Activated naive CD8-positive, alpha-beta T cell treated with anti-CD3 and anti-CD28 coated beads, Interleukin-2, amount 50 U/mL, for 16 hours (primary cell): ENCODE data around the gene SAMD14.

ENCODE experiments used
- DNase-seq: peaks from one replicate; pipeline ENCODE4 v3.0.0-alpha.2; 2020; ENCODE audit warnings: low read depth, low spot score

The SAMD14 gene

DNA sequence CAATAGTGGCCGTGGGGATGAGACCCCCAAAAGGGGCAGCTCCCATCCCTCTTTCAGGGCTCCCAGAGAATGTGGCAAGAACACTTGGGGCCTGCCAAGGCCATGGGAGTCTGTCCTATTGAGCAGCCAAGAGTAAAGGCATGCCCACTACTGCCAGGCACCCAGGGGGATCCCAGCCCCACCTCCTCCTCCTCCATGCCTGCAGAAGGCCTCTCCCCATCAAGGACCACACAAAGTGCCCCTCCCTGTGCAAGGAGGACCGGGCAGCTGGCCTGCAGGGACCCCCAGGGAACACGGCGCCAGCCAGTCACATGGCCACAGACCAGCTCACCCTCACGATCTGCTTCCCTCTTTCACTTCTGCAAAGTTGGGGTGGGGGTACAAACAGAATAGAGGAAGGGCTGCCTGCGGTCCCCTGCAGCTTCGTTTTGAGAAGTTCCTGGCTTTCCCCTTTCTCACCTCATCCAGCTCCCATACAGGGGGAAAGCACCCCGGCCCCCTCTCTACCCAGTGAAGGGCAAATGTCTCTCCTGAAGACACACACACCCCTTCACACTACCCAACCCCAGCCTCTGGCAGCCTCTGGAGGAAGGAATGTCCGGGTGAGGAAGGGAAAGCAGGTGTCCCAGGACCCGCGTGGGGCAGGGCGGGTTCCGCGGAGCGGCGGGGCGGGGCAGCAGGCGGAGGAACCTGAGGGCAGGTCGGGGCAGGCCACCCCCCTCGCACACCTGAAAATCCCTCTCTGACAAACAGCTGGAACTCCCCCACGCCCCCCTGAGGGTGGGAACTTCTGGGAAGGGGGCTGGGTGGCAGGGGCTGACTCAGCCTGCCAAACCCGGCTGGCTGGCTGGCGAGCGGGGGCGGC is 18.5 kb upstream of the SAMD14 start:
- peak; percentile 54 for DNase-seq

DNA sequence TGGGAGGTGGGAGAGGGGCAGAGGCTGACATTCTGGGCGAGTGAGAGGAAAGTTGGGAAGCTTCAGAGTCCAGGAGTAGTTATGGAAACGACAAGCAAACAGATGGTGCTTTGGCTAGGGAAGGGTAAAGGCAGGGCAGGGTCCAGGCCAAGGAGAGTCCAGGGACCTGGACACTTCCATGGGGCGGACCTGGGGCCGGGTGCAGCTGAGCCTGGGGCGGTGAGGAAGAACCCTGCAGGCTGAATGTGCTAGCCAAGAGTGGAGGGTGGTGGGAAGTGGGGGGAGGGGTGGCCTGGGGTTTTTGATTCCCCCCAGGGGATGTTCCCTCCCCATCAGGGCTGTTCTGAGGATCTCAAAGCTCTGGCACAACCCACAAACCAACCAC is 17.9 kb upstream of the SAMD14 start:
- DNase-seq = no peak

DNA sequence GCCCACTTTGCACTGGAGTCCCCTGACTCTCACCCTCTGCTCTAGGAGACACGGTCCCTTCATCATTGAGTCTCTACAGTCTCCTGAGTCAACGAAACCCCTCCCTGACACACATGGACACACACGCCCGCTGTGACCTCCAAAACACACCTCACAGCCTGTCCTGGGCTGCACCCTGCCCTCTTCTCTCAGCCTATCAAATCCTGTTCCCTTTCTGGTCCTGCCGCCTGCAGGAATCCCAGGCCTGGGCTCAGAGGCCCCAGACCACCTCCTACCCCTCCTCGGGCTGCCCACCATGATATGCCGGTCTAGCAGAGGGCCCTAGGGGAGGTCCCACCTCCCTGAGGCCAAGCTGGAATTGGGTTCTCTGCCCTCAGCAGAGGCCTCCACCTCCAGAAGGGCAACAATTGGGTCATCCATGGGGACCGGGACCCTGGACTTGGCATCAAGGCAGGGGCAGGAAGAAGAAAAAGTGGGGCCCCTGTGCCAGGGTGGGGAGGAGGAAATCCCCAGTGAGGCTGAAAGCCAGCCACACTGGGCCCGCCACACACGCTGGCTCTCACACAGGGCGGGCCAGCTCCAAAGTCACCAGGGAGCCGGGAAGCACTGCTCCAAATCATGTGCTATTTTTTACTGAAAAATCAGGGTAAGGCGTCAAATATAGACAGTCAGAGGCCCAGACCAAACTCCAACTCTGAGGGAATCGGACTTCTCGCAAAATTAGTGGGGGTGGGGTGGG is 17.1 kb upstream of the SAMD14 start:
- DNase-seq = no peak

DNA sequence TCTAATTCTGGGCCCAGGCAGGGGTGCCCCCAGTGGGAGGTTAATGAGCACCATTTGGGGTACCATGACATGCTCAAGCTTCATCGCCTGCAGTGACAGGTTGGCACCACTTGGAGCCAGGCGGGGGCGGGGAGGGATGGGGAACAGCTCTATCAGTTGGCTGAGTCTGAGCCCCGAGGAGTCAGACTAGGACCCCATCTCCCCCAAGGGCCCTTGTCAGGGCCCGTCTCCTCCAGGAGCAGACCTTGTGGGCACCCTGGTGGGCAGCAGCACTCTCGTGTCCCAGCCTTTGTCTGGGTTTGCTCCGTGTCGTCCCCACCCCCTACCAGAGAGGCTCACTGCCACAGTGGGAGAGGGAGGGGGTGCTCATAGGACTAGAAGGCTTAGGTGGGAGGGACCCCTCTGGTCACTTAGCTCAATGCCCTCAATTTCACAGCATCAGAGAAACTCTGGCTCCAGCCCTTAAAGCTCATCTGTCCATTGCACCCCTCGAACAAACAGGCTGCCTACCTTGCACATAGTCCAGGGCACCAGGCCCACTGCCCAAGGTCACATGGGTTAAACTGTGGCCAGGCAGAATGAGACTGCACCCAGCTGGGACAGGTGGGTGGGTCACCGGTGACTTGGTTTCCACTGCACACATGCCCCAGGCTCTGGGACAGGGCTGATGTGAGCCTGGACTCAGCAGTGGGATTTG is 16.4 kb upstream of the SAMD14 start:
- no peak for DNase-seq

DNA sequence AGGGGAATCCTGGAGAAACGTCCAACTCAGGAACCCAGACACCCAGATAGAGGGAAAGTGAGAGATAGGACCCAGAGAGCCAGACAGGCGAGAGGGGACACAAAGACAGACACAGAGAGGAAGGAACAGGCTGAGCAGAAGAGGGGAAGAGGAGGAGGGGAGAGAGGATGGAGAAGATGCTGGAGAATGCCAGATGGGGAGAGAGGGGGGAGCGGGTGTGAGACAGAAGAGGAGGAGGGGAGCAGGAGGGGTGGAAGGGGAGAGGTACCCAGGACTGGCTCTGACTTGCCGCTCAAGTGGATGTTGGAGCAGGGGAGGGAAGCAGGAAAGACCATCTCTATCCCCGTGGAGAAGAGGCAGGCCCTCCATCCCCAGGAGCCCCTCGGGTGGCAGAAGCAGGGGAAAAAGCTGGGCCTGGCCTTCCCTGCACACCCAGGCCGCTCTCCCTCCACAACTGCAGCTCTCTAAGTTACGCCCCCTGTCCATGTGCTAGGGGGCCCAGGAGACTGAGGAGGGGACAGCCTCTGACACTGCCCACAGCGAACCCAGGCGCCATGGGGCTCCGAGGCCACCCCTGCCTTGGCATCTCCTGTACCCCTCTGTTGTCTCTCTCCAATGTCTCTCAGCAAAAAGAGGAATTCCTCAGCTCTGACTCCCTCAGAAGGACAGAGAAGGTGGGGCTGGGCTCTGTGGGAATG is 15.7 kb upstream of the SAMD14 start:
- DNase-seq = no peak

DNA sequence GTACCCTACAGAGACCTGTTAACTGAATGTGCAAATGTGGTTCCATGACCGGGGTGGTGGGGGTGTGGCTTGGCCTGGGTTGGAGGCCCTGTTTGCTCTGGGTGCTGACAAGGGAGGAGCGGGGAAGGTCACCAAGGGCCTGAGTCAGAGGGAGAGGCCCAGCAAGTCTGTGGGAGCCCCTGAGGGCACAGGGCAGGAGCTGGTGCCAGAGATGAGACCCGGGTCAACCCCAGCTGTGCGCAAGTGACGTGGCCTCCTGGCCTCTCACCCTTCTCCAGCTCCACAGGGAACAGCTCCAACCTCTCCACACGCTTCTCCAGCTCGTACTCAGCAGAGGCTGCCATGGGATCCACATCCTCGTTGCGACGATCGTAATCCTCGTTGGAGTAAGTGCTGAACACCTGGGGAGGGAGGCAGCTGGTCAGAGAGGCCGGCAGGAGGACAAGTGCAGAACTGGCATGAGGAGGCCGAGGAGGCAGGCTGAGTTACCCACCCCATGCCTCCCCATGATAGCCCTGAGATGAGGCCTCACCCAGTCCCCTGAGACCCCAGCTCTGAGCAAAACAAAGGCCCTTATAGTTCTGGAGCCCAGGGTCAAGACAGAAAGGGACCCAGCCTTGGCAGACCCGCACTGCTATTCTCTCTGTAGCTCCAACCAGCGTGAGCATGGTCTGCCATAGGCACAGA is 15.0 kb upstream of the SAMD14 start:
- no peak for DNase-seq

DNA sequence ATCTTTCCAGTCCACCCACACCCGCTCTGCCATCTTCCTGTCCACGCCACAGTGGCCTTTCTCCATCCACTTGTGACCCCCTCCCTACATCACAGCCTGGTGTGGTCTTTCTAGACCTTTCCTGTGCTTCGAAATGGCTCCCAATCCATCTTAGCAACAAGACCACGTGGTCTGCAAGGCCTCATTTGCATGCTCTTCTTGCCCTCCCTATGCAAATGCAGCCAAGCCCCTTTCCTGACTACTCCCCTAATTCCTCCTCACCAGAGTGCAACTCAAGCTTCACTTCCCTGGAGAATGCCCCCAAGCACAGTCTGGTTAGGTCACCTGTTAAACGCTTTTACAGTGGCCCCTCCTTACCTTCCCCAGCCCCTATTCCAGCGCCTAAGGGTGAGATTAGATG is 14.4 kb upstream of the SAMD14 start:
- no peak for DNase-seq

DNA sequence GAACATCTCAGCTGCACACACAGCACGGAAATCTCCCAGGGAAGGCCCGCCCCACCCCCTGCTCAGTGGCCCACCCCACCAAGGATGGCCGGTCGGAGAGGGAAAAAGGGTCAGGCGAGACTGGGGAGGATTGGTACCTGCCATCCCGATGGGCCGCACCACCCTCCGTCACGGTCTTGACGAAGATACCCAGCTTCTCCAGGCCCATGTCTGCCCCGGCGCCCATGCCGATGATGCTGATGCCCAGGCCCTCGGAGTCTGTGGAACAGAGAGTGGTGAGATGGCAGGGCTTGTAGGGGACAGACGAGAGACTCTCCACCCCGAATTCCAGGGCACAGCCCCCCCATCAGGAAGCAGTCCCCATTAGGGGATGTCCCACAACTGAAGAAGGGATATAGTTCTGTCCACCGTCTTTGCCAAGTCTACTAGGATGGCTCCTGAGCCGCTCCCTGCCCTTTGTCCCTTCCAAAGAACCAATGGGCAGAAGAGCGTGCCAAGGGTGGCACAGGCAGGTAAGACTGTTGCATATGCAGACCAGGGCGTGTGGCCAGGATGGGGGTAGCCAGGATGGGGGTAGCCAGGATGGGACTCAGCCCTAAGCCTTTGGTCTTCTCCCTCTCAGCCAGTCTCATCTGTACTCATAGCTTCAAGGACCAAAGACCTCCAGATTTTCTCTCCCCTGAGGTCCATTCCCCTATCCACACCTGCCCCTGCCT is 13.7 kb upstream of the SAMD14 start:
- no peak for DNase-seq

DNA sequence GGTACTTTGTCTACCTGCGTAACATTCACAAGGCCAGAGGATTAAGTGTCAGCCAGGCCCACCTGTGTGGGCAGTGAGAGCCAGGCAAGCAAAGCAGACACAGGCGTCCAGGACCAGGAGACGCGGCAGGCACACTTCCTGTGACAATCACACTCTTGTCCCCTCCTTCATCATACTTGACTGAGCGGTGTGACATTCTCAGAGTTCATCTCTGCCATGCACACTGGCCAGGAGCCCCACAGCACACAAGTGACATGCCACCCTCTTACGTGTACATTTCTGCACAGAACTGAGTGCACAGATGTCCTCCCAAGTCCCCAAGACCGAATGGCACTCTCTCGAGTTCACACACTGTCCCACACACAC is 11.8 kb upstream of the SAMD14 start:
- DNase-seq = no peak

DNA sequence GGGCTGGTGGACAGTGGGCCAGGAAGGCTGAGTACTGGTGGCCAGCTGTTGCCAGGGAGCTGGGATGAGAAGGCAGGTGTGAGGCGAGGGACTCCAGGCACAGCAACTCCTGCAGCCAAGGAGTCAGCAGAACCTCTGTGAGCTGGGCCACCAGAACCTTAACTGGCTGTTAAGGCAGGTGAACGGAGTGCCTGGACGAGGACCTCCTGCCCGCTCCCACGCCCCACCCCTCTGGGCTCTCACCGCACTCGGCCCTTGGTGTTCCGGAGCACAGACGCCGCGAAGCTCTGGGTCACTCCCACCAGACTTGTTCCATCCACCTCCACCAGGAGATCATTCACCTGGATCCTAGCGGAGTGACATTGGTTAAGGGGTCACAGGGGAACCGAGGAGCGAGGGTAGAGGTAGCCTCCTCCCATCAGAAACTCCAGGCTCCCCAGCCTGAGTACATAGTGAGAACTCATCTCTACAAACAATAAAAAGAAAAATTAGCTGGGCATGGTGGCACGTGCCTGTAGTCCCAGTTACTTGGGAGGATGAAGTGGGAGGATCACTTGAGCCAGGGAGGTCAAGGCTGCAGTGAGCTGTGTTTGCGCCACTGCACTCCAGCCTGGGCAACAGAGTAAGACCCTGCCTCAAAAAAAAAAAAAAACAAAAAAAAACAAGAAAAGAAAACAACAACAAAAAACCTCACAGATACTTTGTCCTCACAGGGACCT is 11.2 kb upstream of the SAMD14 start:
- DNase-seq = no peak

DNA sequence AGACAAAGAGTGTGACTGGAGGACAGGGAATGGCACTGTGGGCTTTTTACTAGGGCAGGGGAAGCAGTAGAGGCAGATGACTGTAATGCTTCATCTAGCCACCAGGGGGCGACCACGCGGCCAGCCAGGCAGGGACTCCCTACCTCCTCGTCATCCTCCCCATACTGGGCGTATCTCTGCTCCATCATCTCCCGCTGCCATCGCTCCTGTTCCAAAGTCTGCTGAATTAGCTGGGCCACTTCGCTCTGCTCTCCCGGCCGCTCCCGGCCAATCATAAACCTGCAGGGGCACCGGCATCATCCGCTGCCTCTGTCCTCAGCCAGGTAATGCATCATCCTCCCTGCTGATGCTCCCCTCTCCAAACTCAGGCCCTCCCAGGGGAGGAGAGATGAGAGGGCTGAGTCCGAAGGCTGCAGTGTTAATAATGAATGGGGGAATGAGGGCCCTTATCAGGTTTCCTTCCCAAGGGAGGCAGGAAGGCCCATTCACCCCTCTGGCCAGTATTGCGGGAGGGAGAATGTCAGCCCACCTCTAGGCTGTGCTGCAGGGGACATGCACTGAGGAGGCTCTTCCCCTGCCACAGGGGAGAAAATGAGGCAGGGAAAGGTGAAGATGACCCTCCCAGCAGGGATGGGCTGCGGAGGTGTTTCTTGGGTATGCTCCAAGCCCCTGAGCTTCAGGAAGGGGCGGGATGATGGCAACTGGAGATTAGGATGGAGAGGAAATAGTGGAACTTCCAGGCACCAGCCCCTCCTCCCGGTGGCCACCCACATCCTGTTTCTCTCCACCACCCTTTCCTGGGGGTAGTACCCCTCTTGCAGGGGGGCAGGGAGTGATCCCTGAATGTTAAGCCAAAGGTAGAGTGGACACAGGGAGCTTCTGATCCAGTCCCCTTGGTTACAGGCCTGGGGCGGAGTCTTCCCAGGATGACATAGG is 10.3 kb upstream of the SAMD14 start:
- peak; percentile 64 for DNase-seq

DNA sequence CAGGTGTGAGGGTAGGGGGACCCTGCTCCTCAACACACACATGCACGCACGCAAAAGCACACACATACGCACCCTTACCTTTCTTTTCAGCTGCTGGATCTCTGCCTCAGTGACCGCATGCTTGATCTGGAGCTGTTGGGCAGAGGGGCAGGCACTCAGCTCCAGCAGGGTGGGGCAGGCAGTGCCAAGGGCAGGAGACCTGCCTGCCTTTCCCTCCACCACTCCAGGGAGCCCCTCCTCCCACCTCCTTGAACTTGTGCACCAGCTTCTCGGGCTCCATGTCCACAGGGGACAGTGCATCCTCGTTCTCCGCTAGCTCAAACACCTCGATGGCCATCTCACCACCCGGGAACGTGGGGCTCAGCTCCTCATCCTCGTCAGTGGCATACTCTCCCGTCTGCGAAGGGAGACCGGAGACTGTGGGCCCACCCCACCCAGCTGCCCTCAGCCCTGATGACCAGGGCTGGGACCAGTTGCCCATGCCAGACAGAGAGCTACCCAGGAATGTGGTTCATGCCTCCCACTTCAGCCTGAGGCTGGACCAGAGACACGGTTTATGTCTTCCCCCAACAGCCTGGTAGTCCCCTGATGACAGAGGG is 9.3 kb upstream of the SAMD14 start:
- no peak for DNase-seq

DNA sequence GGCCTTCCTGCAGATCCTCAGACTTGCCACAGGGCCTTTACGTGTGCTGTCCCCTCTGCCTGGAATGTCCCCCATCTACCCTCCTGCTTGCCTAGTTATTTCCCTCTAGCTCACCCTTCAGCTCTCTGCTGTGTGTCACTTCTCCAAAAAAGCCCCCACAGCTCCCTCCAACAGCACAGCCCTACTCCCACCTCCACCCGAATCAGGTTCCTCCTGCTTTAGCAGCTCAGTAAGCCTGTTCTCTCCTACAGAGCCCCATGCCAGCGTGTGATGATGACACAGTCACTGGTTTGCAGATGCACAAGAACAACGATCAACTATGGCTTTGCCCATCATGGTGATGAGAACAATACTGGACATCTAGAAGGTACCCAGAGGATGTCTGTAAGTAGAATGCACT is 7.1 kb upstream of the SAMD14 start:
- DNase-seq = no peak

DNA sequence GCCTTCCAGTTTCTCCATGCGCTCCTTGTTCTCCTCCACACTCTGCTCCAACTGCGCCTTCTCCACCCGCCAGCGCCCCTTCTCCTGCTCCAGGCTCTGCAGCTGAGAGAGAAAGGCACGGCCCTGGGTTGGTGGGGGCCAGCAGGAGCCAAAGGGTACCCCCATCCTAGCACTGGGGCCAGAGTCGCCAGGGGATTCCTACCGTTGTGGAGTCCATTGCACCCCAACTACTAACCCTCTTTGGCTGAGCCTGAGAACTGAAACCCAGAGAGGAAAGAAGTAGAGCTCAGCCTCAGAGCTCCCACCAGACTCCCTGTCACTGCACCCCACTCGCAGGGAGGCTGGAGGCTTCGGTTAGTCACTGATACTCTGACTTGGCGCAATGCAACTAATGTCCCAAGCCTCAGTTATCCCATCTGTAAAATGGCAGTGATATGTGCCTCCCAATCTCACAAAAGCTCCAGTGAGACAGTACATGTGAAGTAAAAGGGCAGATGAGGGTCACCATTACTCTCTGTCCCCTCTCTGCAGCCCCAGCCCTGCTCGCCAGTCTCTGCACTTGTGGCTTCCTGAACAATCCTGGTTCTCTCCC is 6.2 kb upstream of the SAMD14 start:
- no peak for DNase-seq

DNA sequence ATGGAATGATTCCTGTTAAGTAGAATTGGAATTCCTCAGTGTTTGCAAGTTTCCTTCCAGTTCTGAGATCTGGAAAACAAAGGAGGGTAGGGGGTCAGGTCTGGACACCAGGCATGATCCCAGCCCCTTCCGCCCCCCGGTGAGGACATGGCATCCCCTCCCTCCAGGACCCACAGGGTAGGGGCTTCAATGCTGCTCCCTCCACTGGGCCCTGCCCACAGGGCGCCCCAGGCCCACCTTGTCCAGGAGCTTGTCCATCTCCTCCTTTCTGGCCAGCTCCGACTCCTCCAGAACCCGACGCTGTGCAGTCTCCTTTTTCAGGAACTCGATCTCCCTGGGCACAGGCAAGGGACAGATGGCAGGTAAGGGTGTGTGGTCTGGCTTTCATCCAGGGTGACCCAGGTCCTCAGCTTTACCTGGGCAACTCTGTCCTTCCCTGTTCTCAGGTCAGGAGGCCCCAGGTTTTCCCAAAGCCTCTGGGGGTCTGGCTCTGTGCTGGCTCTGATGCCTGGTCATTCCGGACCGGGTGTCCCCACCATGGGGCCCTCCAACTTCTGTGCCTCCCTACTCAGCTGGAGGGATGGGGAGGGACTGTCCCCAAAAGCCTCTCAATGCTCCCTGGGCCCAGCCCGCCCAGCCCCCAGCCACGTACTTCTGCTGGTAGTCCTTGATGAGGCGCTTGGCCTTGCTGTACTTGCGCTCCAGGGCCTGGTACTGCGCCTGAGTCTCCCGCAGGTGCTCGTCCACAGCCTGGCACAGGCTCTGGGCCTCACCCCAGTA is 5.5 kb upstream of the SAMD14 start:
- DNase-seq = no peak

DNA sequence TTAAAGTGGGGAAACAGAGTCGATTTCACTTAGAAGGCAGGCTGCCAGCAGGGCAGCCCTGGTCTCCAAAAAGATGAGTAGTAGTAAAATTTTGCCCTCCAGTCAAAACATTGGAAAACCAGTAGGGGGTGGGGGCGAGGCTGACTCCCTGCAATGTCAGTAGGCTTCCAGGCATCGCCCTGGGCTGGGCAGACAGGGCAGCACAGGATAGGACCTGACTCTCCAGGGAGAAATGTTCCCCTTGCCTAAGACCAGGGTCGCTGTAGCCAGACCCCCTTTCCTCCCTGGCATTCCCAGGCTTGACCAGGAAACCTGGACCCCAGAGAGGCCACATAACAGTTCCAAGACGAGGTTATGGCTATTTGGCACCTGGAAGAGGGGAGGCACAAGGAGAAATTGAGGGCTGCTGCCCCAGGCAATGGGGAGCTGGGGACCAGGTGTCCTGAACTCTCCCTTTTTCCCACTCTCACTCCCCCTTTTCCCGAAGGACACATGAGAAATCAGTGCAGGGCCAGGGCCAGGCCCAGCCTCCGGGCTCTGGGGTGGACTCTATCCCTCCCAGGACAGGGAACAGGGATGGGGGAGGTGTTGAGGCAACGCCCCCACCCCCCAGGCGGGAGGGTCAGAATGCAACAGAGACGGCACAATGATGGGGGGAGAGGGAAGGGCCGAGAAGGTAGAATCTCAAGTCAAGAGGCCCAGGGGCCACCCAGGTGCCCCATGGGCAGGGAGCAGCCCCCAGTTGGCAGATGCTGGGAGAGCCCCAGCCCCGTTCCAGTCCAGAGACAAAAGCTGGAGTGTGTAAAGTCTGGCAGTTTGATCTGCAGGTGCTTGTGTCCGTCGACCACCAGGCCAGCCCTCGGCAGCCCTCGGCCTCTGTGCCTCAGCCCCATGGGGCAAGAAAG is 4.5 kb upstream of the SAMD14 start:
- DNase-seq = no peak
